SK-N-SH treated with all-trans-retinoic acid at 6 μM for 48 hours (cell line): ENCODE measurements around the gene FAM83E.

Experiments
- ARNTL ChIP-seq: fragments of 450-650 bp; formaldehyde crosslinking; IDR thresholded peaks from 2 replicates; pipeline ENCODE4 v1.5.0; 2020; ENCODE audit warnings: low read depth, mild to moderate bottlenecking, moderate library complexity, borderline replicate concordance
- BACH2 ChIP-seq: fragments of 250-450 bp; sonication (Bioruptor Pico); IDR thresholded peaks from 2 replicates; pipeline ENCODE4 v1.9.0; 2021; ENCODE audit warnings: mild to moderate bottlenecking, borderline replicate concordance
- CSDC2 ChIP-seq: fragments of 250-450 bp; sonication (Bioruptor Pico); IDR thresholded peaks from 2 replicates; pipeline ENCODE4 v1.5.0; 2020; ENCODE audit warnings: mild to moderate bottlenecking, moderate library complexity
- SNAI2 ChIP-seq: fragments of 250-450 bp; sonication (Bioruptor Pico); IDR thresholded peaks from 2 replicates; pipeline ENCODE4 v1.5.0; 2020; ENCODE audit warnings: mild to moderate bottlenecking, moderate library complexity
- ZFP30 ChIP-seq: fragments of 450-650 bp; formaldehyde crosslinking; IDR thresholded peaks from 2 replicates; pipeline ENCODE4 v1.5.0; 2022; ENCODE audit warnings: mild to moderate bottlenecking, moderate library complexity
- TF ChIP-seq, protein P1 (sequence below): fragments of 250-450 bp; sonication (Bioruptor Pico); IDR thresholded peaks from 2 replicates; pipeline ENCODE4 v1.8.0; 2020; ENCODE audit warnings: mild to moderate bottlenecking, moderate library complexity, borderline replicate concordance

DNA sequence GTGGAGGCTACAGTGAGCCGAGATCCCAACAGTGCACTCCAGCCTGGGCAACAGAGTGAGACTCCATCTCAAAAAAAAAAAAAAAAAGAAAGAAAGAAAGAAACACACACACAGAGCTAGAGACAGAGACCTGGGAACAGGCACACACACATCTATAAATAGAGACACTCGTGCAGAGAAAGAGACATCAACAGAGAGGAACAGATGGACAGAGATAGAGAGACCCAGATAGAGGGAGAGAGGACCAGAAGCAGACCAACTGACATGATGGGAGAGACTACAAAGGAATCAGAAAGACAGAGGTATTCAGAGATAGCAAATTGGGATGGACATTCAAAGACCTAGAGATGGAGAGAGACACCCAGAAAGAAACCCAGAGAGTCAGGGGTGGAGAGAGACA, 33.3 kb upstream of the FAM83E start:
- TF ChIP-seq, protein P1, sequence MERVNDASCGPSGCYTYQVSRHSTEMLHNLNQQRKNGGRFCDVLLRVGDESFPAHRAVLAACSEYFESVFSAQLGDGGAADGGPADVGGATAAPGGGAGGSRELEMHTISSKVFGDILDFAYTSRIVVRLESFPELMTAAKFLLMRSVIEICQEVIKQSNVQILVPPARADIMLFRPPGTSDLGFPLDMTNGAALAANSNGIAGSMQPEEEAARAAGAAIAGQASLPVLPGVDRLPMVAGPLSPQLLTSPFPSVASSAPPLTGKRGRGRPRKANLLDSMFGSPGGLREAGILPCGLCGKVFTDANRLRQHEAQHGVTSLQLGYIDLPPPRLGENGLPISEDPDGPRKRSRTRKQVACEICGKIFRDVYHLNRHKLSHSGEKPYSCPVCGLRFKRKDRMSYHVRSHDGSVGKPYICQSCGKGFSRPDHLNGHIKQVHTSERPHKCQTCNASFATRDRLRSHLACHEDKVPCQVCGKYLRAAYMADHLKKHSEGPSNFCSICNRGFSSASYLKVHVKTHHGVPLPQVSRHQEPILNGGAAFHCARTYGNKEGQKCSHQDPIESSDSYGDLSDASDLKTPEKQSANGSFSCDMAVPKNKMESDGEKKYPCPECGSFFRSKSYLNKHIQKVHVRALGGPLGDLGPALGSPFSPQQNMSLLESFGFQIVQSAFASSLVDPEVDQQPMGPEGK (CRISPR knock-in tag), result no peak
- TF ChIP-seq ZFP30 (CRISPR knock-in tag), result no peak
- no peak for TF ChIP-seq BACH2
- no peak for TF ChIP-seq CSDC2 (CRISPR knock-in tag)
- no peak for TF ChIP-seq ARNTL
- TF ChIP-seq SNAI2 (CRISPR knock-in tag), result no peak
